ENCODE results near the gene HSPA9.

HSPA9 gene

DNA sequence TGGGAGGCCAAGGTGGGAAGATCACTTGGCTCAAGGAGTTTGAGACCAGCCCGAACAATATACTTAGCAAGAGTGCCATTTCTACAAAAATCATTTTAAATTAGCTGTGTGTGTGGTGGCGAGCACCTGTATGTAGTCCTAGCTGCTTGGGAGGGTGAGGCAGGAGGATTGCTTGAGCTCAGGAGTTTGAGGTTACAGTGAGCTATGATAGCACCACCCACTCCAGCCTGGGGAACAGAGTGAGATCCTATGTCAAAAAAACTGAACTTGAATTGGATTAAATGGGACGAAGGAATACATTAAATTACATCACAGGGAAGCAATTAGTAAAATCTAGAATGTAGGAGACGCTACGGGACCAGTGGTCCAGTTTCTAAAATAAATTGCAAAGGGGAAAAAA, 25.8 kb downstream of the HSPA9 start:
- Histone ChIP-seq H3K36me3 (ENCODE audit: control insufficient read depth in 2 of 2, insufficient read depth in 1 of 2, low read length in 2 of 2) (peaks cover 8 to 13% of the 10 kb centered on the region in 2 experiments), H3K27ac (ENCODE audit: extremely low read depth, low read depth, low read length) (no peak overlapping the region), H3K4me3 (ENCODE audit: low read depth, low read length) (no peak overlapping the region), H3K9me3 (ENCODE audit: control insufficient read depth, insufficient read depth, low read depth, low read length) (no peaks in the 10 kb centered on the region), H3K4me1 (ENCODE audit: control insufficient read depth, insufficient read depth, low read length) (no peaks in the 10 kb centered on the region; the same call in 1 of the 2 replicates)
- ChIA-PET CTCF (interaction anchor here (0.7 to 5.8 kb wide), 8 partner anchors 9 to 473 kb away, joined by 3 to 45 read pairs (median 3); no protein-coding TSS in a partner anchor), POLR2A (interaction anchor here (2.1 kb wide), 1 partner anchor 17 kb away, joined by 5 read pairs; no protein-coding TSS in a partner anchor)
- TF ChIP-seq, protein P1, sequence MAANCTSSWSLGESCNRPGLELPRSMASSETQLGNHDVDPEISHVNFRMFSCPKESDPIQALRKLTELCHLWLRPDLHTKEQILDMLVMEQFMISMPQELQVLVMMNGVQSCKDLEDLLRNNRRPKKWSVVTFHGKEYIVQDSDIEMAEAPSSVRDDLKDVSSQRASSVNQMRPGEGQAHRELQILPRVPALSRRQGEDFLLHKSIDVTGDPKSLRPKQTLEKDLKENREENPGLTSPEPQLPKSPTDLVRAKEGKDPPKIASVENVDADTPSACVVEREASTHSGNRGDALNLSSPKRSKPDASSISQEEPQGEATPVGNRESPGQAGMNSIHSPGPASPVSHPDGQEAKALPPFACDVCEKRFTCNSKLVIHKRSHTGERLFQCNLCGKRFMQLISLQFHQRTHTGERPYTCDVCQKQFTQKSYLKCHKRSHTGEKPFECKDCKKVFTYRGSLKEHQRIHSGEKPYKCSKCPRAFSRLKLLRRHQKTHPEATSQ (tag by site-specific recombination; IDR thresholded peaks at IDR 0.05) = no peak
- TF ChIP-seq ZNF529 (tag by site-specific recombination; IDR thresholded peaks at IDR 0.05; ENCODE audit: insufficient replicate concordance) (no peak), YY2 (tag by site-specific recombination; IDR thresholded peaks at IDR 0.05) (no peak), ZNF664 (tag by site-specific recombination; IDR thresholded peaks at IDR 0.05) (no peak), GLI2 (tag by site-specific recombination; IDR thresholded peaks at IDR 0.05; ENCODE audit: borderline replicate concordance, low read depth) (no peak), ZNF830 (tag by site-specific recombination; IDR thresholded peaks at IDR 0.05; ENCODE audit: low read depth) (no peak), GLI4 (tag by site-specific recombination; IDR thresholded peaks at IDR 0.05) (no peak), SP3 (tag by site-specific recombination; IDR thresholded peaks at IDR 0.05) (no peak), KLF8 (tag by site-specific recombination; IDR thresholded peaks at IDR 0.05) (no peak)
- TF ChIP-seq, protein P2, sequence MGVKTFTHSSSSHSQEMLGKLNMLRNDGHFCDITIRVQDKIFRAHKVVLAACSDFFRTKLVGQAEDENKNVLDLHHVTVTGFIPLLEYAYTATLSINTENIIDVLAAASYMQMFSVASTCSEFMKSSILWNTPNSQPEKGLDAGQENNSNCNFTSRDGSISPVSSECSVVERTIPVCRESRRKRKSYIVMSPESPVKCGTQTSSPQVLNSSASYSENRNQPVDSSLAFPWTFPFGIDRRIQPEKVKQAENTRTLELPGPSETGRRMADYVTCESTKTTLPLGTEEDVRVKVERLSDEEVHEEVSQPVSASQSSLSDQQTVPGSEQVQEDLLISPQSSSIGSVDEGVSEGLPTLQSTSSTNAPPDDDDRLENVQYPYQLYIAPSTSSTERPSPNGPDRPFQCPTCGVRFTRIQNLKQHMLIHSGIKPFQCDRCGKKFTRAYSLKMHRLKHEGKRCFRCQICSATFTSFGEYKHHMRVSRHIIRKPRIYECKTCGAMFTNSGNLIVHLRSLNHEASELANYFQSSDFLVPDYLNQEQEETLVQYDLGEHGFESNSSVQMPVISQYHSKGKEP (tag by site-specific recombination; IDR thresholded peaks at IDR 0.05) = no peak
- TF ChIP-seq, protein P3, sequence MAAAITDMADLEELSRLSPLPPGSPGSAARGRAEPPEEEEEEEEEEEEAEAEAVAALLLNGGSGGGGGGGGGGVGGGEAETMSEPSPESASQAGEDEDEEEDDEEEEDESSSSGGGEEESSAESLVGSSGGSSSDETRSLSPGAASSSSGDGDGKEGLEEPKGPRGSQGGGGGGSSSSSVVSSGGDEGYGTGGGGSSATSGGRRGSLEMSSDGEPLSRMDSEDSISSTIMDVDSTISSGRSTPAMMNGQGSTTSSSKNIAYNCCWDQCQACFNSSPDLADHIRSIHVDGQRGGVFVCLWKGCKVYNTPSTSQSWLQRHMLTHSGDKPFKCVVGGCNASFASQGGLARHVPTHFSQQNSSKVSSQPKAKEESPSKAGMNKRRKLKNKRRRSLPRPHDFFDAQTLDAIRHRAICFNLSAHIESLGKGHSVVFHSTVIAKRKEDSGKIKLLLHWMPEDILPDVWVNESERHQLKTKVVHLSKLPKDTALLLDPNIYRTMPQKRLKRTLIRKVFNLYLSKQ (tag by site-specific recombination; IDR thresholded peaks at IDR 0.05; ENCODE audit: borderline replicate concordance) = no peak

DNA sequence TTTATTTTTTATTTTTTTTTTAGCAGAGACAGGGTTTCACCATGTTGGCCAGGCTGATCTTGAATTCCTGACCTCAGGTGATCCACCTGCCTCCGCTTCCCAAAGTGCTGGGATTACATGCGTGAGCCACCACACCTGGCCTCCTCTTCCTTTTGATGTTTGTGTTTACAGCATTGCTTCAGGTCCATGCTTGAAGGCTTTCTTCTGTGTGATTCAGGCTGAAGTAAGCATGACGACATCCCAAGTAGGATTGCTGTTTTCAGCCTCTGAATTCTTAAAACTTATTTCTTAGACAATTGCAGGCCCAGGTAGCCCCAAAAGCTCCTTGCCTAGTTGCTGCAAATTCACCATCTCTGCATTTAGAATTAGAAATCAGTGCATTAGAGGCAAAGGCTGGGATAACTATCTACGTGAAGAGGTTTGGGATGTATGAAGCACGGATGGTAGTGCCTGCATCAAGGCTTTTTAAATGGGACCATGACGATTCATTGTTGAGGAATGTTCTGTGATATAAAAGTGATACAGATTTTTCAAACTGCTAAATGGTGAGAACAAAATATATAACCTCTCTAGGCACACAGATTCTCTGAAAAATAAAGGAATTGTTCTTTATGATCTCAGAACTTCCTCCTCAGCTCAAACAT, 29.2 kb downstream of the HSPA9 start:
- Histone ChIP-seq H3K36me3 (ENCODE audit: control insufficient read depth in 2 of 2, insufficient read depth in 1 of 2, low read length in 2 of 2) (peaks cover 0 to 8% of the 10 kb centered on the region in 2 experiments; a peak in 2 of 3 replicates), H3K27ac (ENCODE audit: extremely low read depth, low read depth, low read length) (no peak overlapping the region), H3K4me1 (ENCODE audit: control insufficient read depth, insufficient read depth, low read length) (peaks cover 4% of the 10 kb centered on the region), H3K9me3 (ENCODE audit: control insufficient read depth, insufficient read depth, low read depth, low read length) (no peaks in the 10 kb centered on the region), H3K4me3 (ENCODE audit: low read depth, low read length) (no peak overlapping the region)
- CTCF ChIA-PET = interaction anchor here (0.5 to 5.8 kb wide), 5 partner anchors 16 to 97 kb away, joined by 3 to 45 read pairs (median 3); no protein-coding TSS in a partner anchor
- POLR2A ChIA-PET = no interaction called here
- TF ChIP-seq, protein P4, sequence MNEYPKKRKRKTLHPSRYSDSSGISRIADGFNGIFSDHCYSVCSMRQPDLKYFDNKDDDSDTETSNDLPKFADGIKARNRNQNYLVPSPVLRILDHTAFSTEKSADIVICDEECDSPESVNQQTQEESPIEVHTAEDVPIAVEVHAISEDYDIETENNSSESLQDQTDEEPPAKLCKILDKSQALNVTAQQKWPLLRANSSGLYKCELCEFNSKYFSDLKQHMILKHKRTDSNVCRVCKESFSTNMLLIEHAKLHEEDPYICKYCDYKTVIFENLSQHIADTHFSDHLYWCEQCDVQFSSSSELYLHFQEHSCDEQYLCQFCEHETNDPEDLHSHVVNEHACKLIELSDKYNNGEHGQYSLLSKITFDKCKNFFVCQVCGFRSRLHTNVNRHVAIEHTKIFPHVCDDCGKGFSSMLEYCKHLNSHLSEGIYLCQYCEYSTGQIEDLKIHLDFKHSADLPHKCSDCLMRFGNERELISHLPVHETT (tag by site-specific recombination; IDR thresholded peaks at IDR 0.05) = no peak
- TF ChIP-seq ZNF266 (tag by site-specific recombination; IDR thresholded peaks at IDR 0.05; ENCODE audit: low read depth) (no peak), ZNF394 (tag by site-specific recombination; IDR thresholded peaks at IDR 0.05; ENCODE audit: borderline replicate concordance) (no peak), BCL11B (tag by site-specific recombination; IDR thresholded peaks at IDR 0.05; ENCODE audit: low read depth) (no peak), YY2 (tag by site-specific recombination; IDR thresholded peaks at IDR 0.05) (no peak), ZNF157 (tag by site-specific recombination; IDR thresholded peaks at IDR 0.05) (no peak), ZNF324 (tag by site-specific recombination; IDR thresholded peaks at IDR 0.05) (no peak), ZNF629 (tag by site-specific recombination; IDR thresholded peaks at IDR 0.05) (peak; percentile 90), ZNF214 (tag by site-specific recombination; IDR thresholded peaks at IDR 0.05; ENCODE audit: borderline replicate concordance) (no peak), ZNF501 (tag by site-specific recombination; IDR thresholded peaks at IDR 0.05) (no peak), GLIS2 (tag by site-specific recombination; IDR thresholded peaks at IDR 0.05) (no peak)
- TF ChIP-seq, protein P5, sequence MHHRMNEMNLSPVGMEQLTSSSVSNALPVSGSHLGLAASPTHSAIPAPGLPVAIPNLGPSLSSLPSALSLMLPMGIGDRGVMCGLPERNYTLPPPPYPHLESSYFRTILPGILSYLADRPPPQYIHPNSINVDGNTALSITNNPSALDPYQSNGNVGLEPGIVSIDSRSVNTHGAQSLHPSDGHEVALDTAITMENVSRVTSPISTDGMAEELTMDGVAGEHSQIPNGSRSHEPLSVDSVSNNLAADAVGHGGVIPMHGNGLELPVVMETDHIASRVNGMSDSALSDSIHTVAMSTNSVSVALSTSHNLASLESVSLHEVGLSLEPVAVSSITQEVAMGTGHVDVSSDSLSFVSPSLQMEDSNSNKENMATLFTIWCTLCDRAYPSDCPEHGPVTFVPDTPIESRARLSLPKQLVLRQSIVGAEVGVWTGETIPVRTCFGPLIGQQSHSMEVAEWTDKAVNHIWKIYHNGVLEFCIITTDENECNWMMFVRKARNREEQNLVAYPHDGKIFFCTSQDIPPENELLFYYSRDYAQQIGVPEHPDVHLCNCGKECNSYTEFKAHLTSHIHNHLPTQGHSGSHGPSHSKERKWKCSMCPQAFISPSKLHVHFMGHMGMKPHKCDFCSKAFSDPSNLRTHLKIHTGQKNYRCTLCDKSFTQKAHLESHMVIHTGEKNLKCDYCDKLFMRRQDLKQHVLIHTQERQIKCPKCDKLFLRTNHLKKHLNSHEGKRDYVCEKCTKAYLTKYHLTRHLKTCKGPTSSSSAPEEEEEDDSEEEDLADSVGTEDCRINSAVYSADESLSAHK (tag by site-specific recombination; IDR thresholded peaks at IDR 0.05) = no peak
- TF ChIP-seq, protein P6, sequence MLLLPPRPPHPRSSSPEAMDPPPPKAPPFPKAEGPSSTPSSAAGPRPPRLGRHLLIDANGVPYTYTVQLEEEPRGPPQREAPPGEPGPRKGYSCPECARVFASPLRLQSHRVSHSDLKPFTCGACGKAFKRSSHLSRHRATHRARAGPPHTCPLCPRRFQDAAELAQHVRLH (tag by site-specific recombination; IDR thresholded peaks at IDR 0.05) = no peak
- TF ChIP-seq, protein P7, sequence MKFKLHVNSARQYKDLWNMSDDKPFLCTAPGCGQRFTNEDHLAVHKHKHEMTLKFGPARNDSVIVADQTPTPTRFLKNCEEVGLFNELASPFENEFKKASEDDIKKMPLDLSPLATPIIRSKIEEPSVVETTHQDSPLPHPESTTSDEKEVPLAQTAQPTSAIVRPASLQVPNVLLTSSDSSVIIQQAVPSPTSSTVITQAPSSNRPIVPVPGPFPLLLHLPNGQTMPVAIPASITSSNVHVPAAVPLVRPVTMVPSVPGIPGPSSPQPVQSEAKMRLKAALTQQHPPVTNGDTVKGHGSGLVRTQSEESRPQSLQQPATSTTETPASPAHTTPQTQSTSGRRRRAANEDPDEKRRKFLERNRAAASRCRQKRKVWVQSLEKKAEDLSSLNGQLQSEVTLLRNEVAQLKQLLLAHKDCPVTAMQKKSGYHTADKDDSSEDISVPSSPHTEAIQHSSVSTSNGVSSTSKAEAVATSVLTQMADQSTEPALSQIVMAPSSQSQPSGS (tag by site-specific recombination; IDR thresholded peaks at IDR 0.05; ENCODE audit: low read depth) = peak; percentile 70

All from HEK293 (cell line).